Pancreas (tissue), 10 donors: ENCODE results near the gene FHOD3. TPM values are rescaled to one million over a fixed set of nuclear protein-coding genes. Genes with fewer than 3 reads are reported as not detected.

ENCODE experiments used
- ATAC-seq, 4 donors: fragments of 200-7000 bp; cut with Tn5 transposase; one replicate each; pipeline versions ENCODE4 v1.8.0 to v1.9.1; 2020; ENCODE audit warnings: mild to moderate bottlenecking in 4 of 4, moderate library complexity in 4 of 4
- DNase-seq, 6 donors: peaks; one replicate each; pipeline ENCODE4 v3.0.0-alpha.2; 2020
- FAIRE-seq: peaks from 2 replicates; lab custom pipeline; 2012; peaks lifted over from hg19 to GRCh38; lab: Jason Lieb, UNC
- H3K27ac ChIP-seq, 4 donors: fragments of 200-600 bp; sonication (generic); 1 replicate in 3 of 4; 2 replicates in 1 of 4; pipeline versions ENCODE4 v1.5.0 to v1.8.0; 2020
- H3K27me3 ChIP-seq, 4 donors: fragments of 200-600 bp; one replicate each; pipeline ENCODE4 v1.8.0; 2021
- H3K36me3 ChIP-seq, 3 donors: fragments of 200-600 bp; sonication (generic) in 1 of 3; one replicate each; pipeline versions ENCODE4 v1.5.0 to v1.8.0; 2020 to 2021
- H3K4me1 ChIP-seq, 3 donors: fragments of 200-600 bp; one replicate each; pipeline ENCODE4 v1.8.0; 2021
- H3K4me3 ChIP-seq, 4 donors: fragments of 200-600 bp; sonication (generic) in 2 of 4; one replicate each; pipeline versions ENCODE4 v1.5.0 to v1.8.0; 2020 to 2021
- H3K9me3 ChIP-seq, 4 donors: fragments of 200-600 bp; one replicate each; pipeline ENCODE4 v1.8.0; 2021
- CTCF ChIP-seq, 4 donors: fragments of 200-600 bp; sonication (generic) in 3 of 4; IDR thresholded peaks; one replicate each; pipeline versions ENCODE4 v1.5.0 to v1.8.0; 2021; ENCODE audit warnings: antibody characterized with exemption in 4 of 4
- WGBS, 2 donors: extraction: QIAGEN DNeasy Blood & Tissue Kit; methylation state at CpG; one replicate each; pipeline ENCODE4 v1.1.7; 2013; 5-methylcytosine and 5-hydroxymethylcytosine counted together
- intact Hi-C, 3 donors: fragments of 100-400 bp; cut with DNase I; formaldehyde crosslinking; loops; one replicate each; pipeline versions ENCODE4 v1.11.1 to v1.14.2; 2022
- polyA plus RNA-seq, 2 donors: library from polyadenylated mRNA; stranded (reverse); fragments of 200-250 nt; gene quantifications; one replicate each; pipeline ENCODE4 v1.2.3, GENCODE V29; 2013
- total RNA-seq, 6 donors: library from RNA; stranded (reverse); fragmentation: NEBNext Ultra II Directional in 4 of 6; extraction: Animal tissue kit (Norgen Biotek cat#: 25700) in 4 of 6; gene quantifications; one replicate each; pipeline versions ENCODE4 v1.2.1 to v1.2.4, GENCODE V29; 2021 to 2023
- donor health status: healthy with polysubstance abuse.
- donor health status: DM: no; HTN: no; CAD: no; lungs with moderate emphysema.
- donor health status: DM: no; HTN: no; CAD: no.
- donor health status: control.
- donor health status: control.
- donor health status: Bipolar disorder and iron deficiency.
- donor health status: DM: yes; HTN: yes; CAD: no.
- donor health status: DM: no; HTN: no; CAD: no.
- donor health status: DM: no; HTN: no; CAD: no.
- donor health status: DM: yes; HTN: yes; CAD: no.

Gene FHOD3
- total and polyA plus RNA-seq, 8 donors: 0.25 to 4.3 (median 1.2) TPM

GRCh38 chr18:36392164-36392978 lies 94.9 kb downstream of the FHOD3 start:
- no peak for ATAC-seq
- 91 to 94% methylated on average over 4 of the region's 4 CpGs for WGBS, 2 donors
- Histone ChIP-seq H3K36me3 (no peaks in the 10 kb centered on the region), H3K4me1 (no peaks in the 10 kb centered on the region), H3K27ac (no peak overlapping the region), H3K27me3 (no peaks in the 10 kb centered on the region), H3K9me3 (no peaks in the 10 kb centered on the region), H3K4me3 (no peak overlapping the region)
- no peak for TF ChIP-seq CTCF (IDR thresholded peaks at IDR 0.05)
- FAIRE-seq: no peak
- DNase-seq: no peak
- intact Hi-C loops: no loop called here

DNA sequence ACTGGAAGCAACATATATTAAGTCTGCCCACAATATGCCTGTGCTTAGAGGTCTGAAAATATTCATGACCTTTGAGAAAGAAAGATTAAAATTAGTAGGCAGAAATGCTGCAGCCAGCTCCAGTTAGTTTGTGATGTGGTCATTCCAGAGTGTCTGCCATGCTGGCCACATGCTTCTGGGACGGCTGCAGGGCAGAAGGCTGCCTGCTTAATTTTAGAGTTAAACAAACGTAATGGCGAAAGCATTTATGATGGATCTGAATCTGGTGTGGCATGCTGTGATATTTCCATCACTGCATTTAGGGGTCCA lies 95.4 kb downstream of the FHOD3 start:
- Histone ChIP-seq H3K27me3 (no peaks in the 10 kb centered on the region), H3K4me3 (no peak overlapping the region), H3K27ac (no peak overlapping the region), H3K9me3 (no peaks in the 10 kb centered on the region), H3K4me1 (no peaks in the 10 kb centered on the region), H3K36me3 (no peaks in the 10 kb centered on the region)
- intact Hi-C loops: no loop called here
- no peak for DNase-seq
- no peak for FAIRE-seq
- no peak for ATAC-seq
- WGBS, 2 donors: 88 to 94% methylated on average over 3 of the region's 3 CpGs
- TF ChIP-seq CTCF (IDR thresholded peaks at IDR 0.05): no peak

DNA sequence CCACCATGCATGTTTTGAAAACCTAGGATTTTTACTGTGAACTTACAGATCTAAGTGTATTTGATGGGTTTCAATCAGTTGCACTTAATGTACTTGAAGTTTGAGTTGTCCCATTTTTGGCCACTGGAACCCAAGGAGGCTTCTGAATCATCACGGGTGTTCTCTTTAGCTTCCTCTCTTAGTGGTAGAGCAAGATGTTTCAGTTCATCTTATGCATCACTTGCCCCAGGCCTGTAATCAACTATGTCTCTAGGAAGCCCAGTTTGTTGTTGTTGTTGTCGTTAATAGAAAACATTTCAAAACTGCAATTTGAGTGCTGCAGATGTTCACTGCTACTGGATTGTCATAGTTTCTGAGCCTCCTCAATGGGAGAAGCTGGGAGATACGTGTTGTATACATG lies 97.0 kb downstream of the FHOD3 start:
- Histone ChIP-seq H3K36me3 (no peaks in the 10 kb centered on the region), H3K27me3 (no peaks in the 10 kb centered on the region), H3K27ac (no peak overlapping the region), H3K4me1 (no peaks in the 10 kb centered on the region), H3K4me3 (no peak overlapping the region), H3K9me3 (no peaks in the 10 kb centered on the region)
- FAIRE-seq (no peak), DNase-seq (no peak), ATAC-seq (no peak)
- intact Hi-C loops: no loop called here
- TF ChIP-seq CTCF (IDR thresholded peaks at IDR 0.05): no peak
- 66 to 80% methylated on average over 3 of the region's 3 CpGs for WGBS, 2 donors

- Histone ChIP-seq H3K4me1 (no peaks in the 10 kb centered on the region), H3K4me3 (no peak overlapping the region), H3K36me3 (no peaks in the 10 kb centered on the region), H3K9me3 (no peaks in the 10 kb centered on the region), H3K27me3 (no peaks in the 10 kb centered on the region), H3K27ac (no peak overlapping the region)
- DNase-seq: no peak
- ATAC-seq: no peak
- intact Hi-C loops: no loop called here
- TF ChIP-seq CTCF (IDR thresholded peaks at IDR 0.05): no peak
- FAIRE-seq: no peak
Measured at GRCh38 chr18:36396190-36396589, 98.7 kb downstream of the FHOD3 start.

- H3K4me3 ChIP-seq: no peak overlapping the region
- H3K27me3 ChIP-seq: no peaks in the 10 kb centered on the region
- FAIRE-seq: no peak
- intact Hi-C loops: no loop called here
- no peaks in the 10 kb centered on the region for H3K36me3 ChIP-seq
- H3K9me3 ChIP-seq: no peaks in the 10 kb centered on the region
- no peak for DNase-seq
- no peak overlapping the region for H3K27ac ChIP-seq
- H3K4me1 ChIP-seq: no peaks in the 10 kb centered on the region
- no peak for ATAC-seq
- TF ChIP-seq CTCF (IDR thresholded peaks at IDR 0.05): no peak
Measured at GRCh38 chr18:36397033-36397432, 99.5 kb downstream of the FHOD3 start.
